HepG2 (cell line): Measurements from ENCODE around the gene SVOP. TPM values are rescaled to one million over a fixed set of nuclear protein-coding genes. Genes with fewer than 3 reads are reported as not detected.

Source experiments
- ARHGAP35 ChIP-seq: sonication (generic); formaldehyde crosslinking; IDR thresholded peaks from 2 replicates; pipeline ENCODE4 v1.9.0; 2022; ENCODE audit warnings: mild to moderate bottlenecking, inconsistent platforms, moderate library complexity, missing genetic modification reagents, borderline replicate concordance
- IKZF4 ChIP-seq: sonication (generic); formaldehyde crosslinking; IDR thresholded peaks from 2 replicates; pipeline ENCODE4 v1.5.1; 2020; ENCODE audit warnings: borderline replicate concordance, mild to moderate bottlenecking, low read depth, missing genetic modification reagents; ENCODE audit errors: not compliant biosample characterization
- KDM2A ChIP-seq: sonication (generic); formaldehyde crosslinking; IDR thresholded peaks from 2 replicates; pipeline ENCODE4 v1.4.0; 2020; ENCODE audit warnings: low read depth, missing genetic modification reagents, borderline replicate concordance
- MEIS2 ChIP-seq: sonication (generic); formaldehyde crosslinking; IDR thresholded peaks from 2 replicates; pipeline ENCODE4 v1.9.0; 2021; ENCODE audit warnings: mild to moderate bottlenecking, missing genetic modification reagents
- ZNF260 ChIP-seq: sonication (generic); formaldehyde crosslinking; IDR thresholded peaks from 2 replicates; pipeline ENCODE4 v1.4.0; 2020; ENCODE audit warnings: missing genetic modification reagents, low read depth, mild to moderate bottlenecking, borderline replicate concordance
- ZNF337 ChIP-seq: sonication (generic); formaldehyde crosslinking; IDR thresholded peaks from 2 replicates; pipeline ENCODE4 v1.5.1; 2020; ENCODE audit warnings: missing genetic modification reagents, low read depth, mild to moderate bottlenecking, borderline replicate concordance
- ZNF607 ChIP-seq: sonication (generic); formaldehyde crosslinking; IDR thresholded peaks from 2 replicates; pipeline ENCODE4 v1.5.1; 2020; ENCODE audit warnings: missing genetic modification reagents, mild to moderate bottlenecking, borderline replicate concordance
- ZNF644 ChIP-seq: IDR thresholded peaks from 2 replicates; pipeline ENCODE4 v1.6.1; 2016; ENCODE audit warnings: low read depth
- ZNF768 ChIP-seq: sonication (generic); formaldehyde crosslinking; IDR thresholded peaks from 2 replicates; pipeline ENCODE4 v1.4.0; 2020; ENCODE audit warnings: missing genetic modification reagents
- ZNF788 ChIP-seq: sonication (generic); formaldehyde crosslinking; IDR thresholded peaks from 2 replicates; pipeline ENCODE4 v1.5.0; 2020; ENCODE audit warnings: mild to moderate bottlenecking, missing genetic modification reagents, borderline replicate concordance
- polyA plus RNA-seq, 8 experiments: library from polyadenylated mRNA; depleted of rRNA in 3 of 8; stranded (reverse) in 7 of 8; unstranded in 1 of 8; fragments of >200 nt; fragmentation: Illumina TruSeq in 4 of 8; extraction: Trizol in 4 of 8; gene quantifications; 2 replicates each; pipeline versions ENCODE4 v1.2.1 to v1.2.3, GENCODE V29; 2011 to 2016; ENCODE audit warnings: low read depth in 4 of 8, missing spikeins in 1 of 8, mixed read lengths in 1 of 8; ENCODE audit not compliant: insufficient read depth in 1 of 8
- total RNA-seq, 5 experiments: library from RNA; depleted of rRNA; stranded (reverse); fragments of >200 nt; fragmentation: Illumina TruSeq; extraction: Trizol; gene quantifications; 2 replicates each; pipeline ENCODE4 v1.2.3, GENCODE V29; 2016; ENCODE audit warnings: low read depth in 1 of 5
- TF ChIP-seq, protein P1 (sequence below): IDR thresholded peaks from 2 replicates; pipeline ENCODE4 v1.6.1; 2016
- TF ChIP-seq, protein P2 (sequence below): IDR thresholded peaks from 2 replicates; pipeline ENCODE4 v1.6.1; 2016; ENCODE audit warnings: control low read depth
- TF ChIP-seq, protein P3 (sequence below): sonication (generic); formaldehyde crosslinking; conservative IDR thresholded peaks from 2 replicates; pipeline ENCODE4 v1.4.0; 2020; ENCODE audit warnings: missing genetic modification reagents
- TF ChIP-seq, protein P4 (sequence below): sonication (generic); formaldehyde crosslinking; IDR thresholded peaks from 2 replicates; pipeline ENCODE4 v1.4.0; 2020; ENCODE audit warnings: mild to moderate bottlenecking, missing genetic modification reagents
- TF ChIP-seq, protein P5 (sequence below): sonication (generic); formaldehyde crosslinking; conservative IDR thresholded peaks from 2 replicates; pipeline ENCODE4 v1.4.0; 2020; ENCODE audit warnings: missing genetic modification reagents
- TF ChIP-seq, protein P6 (sequence below): sonication (generic); formaldehyde crosslinking; IDR thresholded peaks from 2 replicates; pipeline ENCODE4 v1.8.0; 2022; ENCODE audit warnings: low read depth, missing genetic modification reagents
- TF ChIP-seq, protein P7 (sequence below): sonication (generic); formaldehyde crosslinking; conservative IDR thresholded peaks from 2 replicates; pipeline ENCODE4 v1.8.1; 2023; ENCODE audit warnings: missing genetic modification reagents
- TF ChIP-seq, protein P8 (sequence below): IDR thresholded peaks from 2 replicates; pipeline ENCODE4 v1.6.1; 2012; ENCODE audit warnings: inconsistent platforms

The SVOP gene
- total and polyA plus RNA-seq, 2 of the 13 experiments (the other 11 are each of a cell fraction or from before 2014, with no cell fraction given), result not detected

DNA sequence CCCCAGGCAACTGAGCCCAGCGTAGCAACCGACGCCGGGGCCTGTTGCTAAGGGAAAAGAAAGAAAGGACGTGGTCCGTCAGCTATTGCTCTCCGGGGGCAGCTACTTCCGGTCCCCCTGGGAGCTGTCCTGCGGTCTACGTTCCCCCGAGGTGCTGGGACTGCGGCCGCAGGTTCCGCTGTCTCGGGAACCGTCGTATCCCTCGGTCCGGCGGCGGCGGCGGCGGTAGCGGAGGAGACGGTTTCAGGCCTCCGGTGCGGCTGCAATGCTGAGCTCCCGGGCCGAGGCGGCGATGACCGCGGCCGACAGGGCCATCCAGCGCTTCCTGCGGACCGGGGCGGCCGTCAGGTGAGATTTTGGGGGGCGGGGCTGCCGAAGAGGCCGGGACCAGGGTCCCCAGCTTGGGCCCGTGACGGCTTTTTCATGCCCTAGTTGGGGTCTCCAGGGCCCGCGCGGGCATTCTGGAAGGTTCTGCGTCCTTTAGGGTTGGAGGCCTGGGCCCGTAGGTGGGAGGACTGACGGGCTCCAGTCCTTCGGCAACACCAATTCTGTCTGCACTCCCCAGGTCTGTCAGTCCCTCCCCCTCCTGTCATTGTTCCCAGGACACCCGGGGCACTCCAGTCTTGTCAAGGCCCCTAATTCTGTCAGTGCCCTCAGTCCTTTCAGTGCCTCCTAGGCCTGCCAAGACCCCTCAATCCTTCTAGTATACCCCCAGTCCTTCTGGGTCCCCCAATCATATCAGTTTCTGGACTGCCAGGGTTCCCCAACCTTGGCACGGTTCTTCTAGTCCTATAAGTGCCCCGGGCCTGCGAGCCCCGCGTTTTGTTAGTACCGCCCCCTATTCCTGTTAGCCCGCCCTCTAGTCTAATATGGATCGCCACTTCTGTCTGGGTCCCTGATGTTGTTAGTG is 31.8 kb upstream of the SVOP start, which contains the start of gene USP30 (continued):
- TF ChIP-seq KDM2A (CRISPR knock-in tag), result peak; percentile 99
- TF ChIP-seq, protein P1, sequence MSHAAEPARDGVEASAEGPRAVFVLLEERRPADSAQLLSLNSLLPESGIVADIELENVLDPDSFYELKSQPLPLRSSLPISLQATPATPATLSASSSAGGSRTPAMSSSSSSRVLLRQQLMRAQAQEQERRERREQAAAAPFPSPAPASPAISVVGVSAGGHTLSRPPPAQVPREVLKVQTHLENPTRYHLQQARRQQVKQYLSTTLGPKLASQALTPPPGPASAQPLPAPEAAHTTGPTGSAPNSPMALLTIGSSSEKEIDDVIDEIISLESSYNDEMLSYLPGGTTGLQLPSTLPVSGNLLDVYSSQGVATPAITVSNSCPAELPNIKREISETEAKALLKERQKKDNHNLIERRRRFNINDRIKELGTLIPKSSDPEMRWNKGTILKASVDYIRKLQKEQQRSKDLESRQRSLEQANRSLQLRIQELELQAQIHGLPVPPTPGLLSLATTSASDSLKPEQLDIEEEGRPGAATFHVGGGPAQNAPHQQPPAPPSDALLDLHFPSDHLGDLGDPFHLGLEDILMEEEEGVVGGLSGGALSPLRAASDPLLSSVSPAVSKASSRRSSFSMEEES (CRISPR knock-in tag), result 0 out of 2 replicates have a peak, but pooled peaks have one; percentile 49
- no peak for TF ChIP-seq ZNF644 (CRISPR knock-in tag)
- TF ChIP-seq, protein P2, sequence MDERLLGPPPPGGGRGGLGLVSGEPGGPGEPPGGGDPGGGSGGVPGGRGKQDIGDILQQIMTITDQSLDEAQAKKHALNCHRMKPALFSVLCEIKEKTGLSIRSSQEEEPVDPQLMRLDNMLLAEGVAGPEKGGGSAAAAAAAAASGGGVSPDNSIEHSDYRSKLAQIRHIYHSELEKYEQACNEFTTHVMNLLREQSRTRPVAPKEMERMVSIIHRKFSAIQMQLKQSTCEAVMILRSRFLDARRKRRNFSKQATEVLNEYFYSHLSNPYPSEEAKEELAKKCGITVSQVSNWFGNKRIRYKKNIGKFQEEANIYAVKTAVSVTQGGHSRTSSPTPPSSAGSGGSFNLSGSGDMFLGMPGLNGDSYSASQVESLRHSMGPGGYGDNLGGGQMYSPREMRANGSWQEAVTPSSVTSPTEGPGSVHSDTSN (CRISPR knock-in tag), result no peak
- TF ChIP-seq, protein P3, sequence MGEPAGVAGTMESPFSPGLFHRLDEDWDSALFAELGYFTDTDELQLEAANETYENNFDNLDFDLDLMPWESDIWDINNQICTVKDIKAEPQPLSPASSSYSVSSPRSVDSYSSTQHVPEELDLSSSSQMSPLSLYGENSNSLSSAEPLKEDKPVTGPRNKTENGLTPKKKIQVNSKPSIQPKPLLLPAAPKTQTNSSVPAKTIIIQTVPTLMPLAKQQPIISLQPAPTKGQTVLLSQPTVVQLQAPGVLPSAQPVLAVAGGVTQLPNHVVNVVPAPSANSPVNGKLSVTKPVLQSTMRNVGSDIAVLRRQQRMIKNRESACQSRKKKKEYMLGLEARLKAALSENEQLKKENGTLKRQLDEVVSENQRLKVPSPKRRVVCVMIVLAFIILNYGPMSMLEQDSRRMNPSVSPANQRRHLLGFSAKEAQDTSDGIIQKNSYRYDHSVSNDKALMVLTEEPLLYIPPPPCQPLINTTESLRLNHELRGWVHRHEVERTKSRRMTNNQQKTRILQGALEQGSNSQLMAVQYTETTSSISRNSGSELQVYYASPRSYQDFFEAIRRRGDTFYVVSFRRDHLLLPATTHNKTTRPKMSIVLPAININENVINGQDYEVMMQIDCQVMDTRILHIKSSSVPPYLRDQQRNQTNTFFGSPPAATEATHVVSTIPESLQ (CRISPR knock-in tag), result no peak; the same call in 1 of the 2 replicates
- TF ChIP-seq IKZF4 (CRISPR knock-in tag), result peak; percentile 28
- TF ChIP-seq ZNF788, result peak; percentile 97
- TF ChIP-seq, protein P4, sequence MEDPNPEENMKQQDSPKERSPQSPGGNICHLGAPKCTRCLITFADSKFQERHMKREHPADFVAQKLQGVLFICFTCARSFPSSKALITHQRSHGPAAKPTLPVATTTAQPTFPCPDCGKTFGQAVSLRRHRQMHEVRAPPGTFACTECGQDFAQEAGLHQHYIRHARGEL, result no peak
- peak; percentile 60; the same call in 1 of the 2 replicates for TF ChIP-seq ARHGAP35 (CRISPR knock-in tag)
- TF ChIP-seq, protein P5, sequence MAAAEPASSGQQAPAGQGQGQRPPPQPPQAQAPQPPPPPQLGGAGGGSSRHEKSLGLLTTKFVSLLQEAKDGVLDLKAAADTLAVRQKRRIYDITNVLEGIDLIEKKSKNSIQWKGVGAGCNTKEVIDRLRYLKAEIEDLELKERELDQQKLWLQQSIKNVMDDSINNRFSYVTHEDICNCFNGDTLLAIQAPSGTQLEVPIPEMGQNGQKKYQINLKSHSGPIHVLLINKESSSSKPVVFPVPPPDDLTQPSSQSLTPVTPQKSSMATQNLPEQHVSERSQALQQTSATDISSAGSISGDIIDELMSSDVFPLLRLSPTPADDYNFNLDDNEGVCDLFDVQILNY, result peak; percentile 70
- peak; percentile 73 for TF ChIP-seq ZNF607 (CRISPR knock-in tag)
- no peak for TF ChIP-seq ZNF337
- no peak for TF ChIP-seq ZNF260 (CRISPR knock-in tag)
- peak; percentile 90 for TF ChIP-seq ZNF768 (CRISPR knock-in tag)
- TF ChIP-seq, protein P6, sequence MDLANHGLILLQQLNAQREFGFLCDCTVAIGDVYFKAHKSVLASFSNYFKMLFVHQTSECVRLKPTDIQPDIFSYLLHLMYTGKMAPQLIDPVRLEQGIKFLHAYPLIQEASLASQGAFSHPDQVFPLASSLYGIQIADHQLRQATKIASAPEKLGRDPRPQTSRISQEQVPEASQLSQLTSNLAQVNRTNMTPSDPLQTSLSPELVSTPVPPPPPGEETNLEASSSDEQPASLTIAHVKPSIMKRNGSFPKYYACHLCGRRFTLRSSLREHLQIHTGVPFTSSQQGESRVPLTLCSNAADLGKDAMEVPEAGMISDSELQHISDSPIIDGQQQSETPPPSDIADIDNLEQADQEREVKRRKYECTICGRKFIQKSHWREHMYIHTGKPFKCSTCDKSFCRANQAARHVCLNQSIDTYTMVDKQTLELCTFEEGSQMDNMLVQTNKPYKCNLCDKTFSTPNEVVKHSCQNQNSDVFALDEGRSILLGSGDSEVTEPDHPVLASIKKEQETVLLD (CRISPR knock-in tag), result peak; percentile 92
- TF ChIP-seq, protein P7, sequence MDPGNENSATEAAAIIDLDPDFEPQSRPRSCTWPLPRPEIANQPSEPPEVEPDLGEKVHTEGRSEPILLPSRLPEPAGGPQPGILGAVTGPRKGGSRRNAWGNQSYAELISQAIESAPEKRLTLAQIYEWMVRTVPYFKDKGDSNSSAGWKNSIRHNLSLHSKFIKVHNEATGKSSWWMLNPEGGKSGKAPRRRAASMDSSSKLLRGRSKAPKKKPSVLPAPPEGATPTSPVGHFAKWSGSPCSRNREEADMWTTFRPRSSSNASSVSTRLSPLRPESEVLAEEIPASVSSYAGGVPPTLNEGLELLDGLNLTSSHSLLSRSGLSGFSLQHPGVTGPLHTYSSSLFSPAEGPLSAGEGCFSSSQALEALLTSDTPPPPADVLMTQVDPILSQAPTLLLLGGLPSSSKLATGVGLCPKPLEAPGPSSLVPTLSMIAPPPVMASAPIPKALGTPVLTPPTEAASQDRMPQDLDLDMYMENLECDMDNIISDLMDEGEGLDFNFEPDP (CRISPR knock-in tag), result no peak
- peak; percentile 82; the same call in 1 of the 2 replicates for TF ChIP-seq MEIS2 (CRISPR knock-in tag)
- TF ChIP-seq, protein P8, sequence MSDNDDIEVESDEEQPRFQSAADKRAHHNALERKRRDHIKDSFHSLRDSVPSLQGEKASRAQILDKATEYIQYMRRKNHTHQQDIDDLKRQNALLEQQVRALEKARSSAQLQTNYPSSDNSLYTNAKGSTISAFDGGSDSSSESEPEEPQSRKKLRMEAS, result peak; percentile 87
